DND-41 (cell line): ENCODE data around the gene DDX20.

ENCODE experiments used
- ATAC-seq: fragments of 200-7000 bp; cut with Tn5 transposase; 3 replicates; pipeline ENCODE4 v1.9.1; 2021; ENCODE audit warnings: low read depth; ENCODE audit not compliant: insufficient read depth
- DNase-seq: peaks from one replicate; pipeline ENCODE4 v3.0.0-alpha.2; 2020
- H2AFZ ChIP-seq: 2 replicates; pipeline ENCODE4 v1.6.0; 2012; ENCODE audit warnings: low read depth, low read length
- H3K27ac ChIP-seq: 2 replicates; pipeline ENCODE4 v1.5.1; 2012; ENCODE audit warnings: low read length, inconsistent platforms
- H3K27me3 ChIP-seq: fragments of 200-600 bp; sonication (generic); 2 replicates; pipeline ENCODE4 v1.6.0; 2012; ENCODE audit warnings: low read length, mild to moderate bottlenecking, inconsistent platforms; ENCODE audit not compliant: insufficient read depth, poor library complexity
- H3K36me3 ChIP-seq: 2 replicates; pipeline ENCODE4 v1.5.1; 2012; ENCODE audit warnings: low read length, inconsistent platforms; ENCODE audit not compliant: insufficient read depth
- H3K4me1 ChIP-seq: 2 replicates; pipeline ENCODE4 v1.5.1; 2012; ENCODE audit warnings: mild to moderate bottlenecking, low read length; ENCODE audit not compliant: insufficient read depth
- H3K4me2 ChIP-seq: 2 replicates; pipeline ENCODE4 v1.6.0; 2012; ENCODE audit warnings: mild to moderate bottlenecking, moderate library complexity, low read length, inconsistent platforms; ENCODE audit not compliant: insufficient read depth
- H3K4me3 ChIP-seq, 2 experiments: fragments of 200-600 bp in 1 of 2; shearing (Covaris generic) in 1 of 2; 2 replicates each; pipeline ENCODE4 v1.5.1; 2012 to 2016; ENCODE audit warnings: inconsistent platforms in 2 of 2, low read length in 2 of 2, mild to moderate bottlenecking in 2 of 2, low read depth in 1 of 2, moderate library complexity in 1 of 2
- H3K79me2 ChIP-seq: 2 replicates; pipeline ENCODE4 v1.6.0; 2012; ENCODE audit warnings: low read length, inconsistent platforms; ENCODE audit not compliant: insufficient read depth
- H3K9ac ChIP-seq: 2 replicates; pipeline ENCODE4 v1.6.0; 2012; ENCODE audit warnings: low read depth, mild to moderate bottlenecking, inconsistent platforms, low read length, moderate library complexity
- H3K9me3 ChIP-seq: 2 replicates; pipeline ENCODE4 v1.5.1; 2012; ENCODE audit warnings: low read length, moderate library complexity, mild to moderate bottlenecking, inconsistent platforms; ENCODE audit not compliant: insufficient read depth, severe bottlenecking
- H4K20me1 ChIP-seq: 2 replicates; pipeline ENCODE4 v1.6.0; 2012; ENCODE audit warnings: low read length; ENCODE audit not compliant: insufficient read depth
- EZH2 ChIP-seq: IDR thresholded peaks from 3 replicates; pipeline ENCODE4 v1.6.1; 2012; ENCODE audit warnings: borderline replicate concordance, low read depth, mild to moderate bottlenecking, moderate library complexity, low read length, inconsistent platforms; ENCODE audit not compliant: severe bottlenecking
- TF ChIP-seq, protein P1 (sequence below): IDR thresholded peaks from 2 replicates; pipeline ENCODE4 v1.5.1; 2012; ENCODE audit warnings: borderline replicate concordance, low read length, moderate library complexity, mild to moderate bottlenecking; ENCODE audit not compliant: poor library complexity, severe bottlenecking; ENCODE audit errors: extremely low read depth

The DDX20 gene

DNA sequence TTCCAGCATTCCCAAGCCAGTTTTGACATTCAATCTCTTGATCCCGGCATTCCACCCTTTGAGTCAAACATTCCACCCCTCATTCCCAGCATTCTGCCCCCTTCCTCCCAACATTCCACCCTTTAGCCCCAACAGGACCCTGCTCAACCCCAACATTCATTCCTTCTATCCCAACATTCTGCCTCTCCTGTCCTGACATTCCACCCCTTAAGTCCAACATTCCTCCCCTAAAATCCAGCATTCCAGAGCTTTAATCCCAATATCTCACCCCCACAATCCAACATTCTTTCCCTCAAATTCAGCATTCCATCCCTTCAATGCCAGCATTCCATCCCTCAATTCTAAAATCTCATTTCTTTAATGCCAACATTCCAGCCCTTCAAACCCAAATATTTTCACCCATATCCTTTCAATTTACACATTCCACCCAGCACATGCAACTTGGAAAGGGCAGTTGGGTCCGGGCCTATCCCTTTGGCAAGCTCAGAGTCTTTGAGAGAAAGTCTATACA, 22.9 kb downstream of the DDX20 start:
- Histone ChIP-seq H3K4me2 (no peak overlapping the region), H3K27me3 (peaks cover 6% of the 10 kb centered on the region), H4K20me1 (no peaks in the 10 kb centered on the region; the same call in 1 of the 2 replicates), H3K27ac (no peak overlapping the region), H3K4me1 (no peaks in the 10 kb centered on the region), H2AFZ (no peak overlapping the region), H3K79me2 (no peaks in the 10 kb centered on the region), H3K36me3 (no peaks in the 10 kb centered on the region), H3K9ac (no peak overlapping the region), H3K4me3 (no peak overlapping the region), H3K9me3 (no peaks in the 10 kb centered on the region)
- no peak for TF ChIP-seq EZH2
- TF ChIP-seq, protein P1, sequence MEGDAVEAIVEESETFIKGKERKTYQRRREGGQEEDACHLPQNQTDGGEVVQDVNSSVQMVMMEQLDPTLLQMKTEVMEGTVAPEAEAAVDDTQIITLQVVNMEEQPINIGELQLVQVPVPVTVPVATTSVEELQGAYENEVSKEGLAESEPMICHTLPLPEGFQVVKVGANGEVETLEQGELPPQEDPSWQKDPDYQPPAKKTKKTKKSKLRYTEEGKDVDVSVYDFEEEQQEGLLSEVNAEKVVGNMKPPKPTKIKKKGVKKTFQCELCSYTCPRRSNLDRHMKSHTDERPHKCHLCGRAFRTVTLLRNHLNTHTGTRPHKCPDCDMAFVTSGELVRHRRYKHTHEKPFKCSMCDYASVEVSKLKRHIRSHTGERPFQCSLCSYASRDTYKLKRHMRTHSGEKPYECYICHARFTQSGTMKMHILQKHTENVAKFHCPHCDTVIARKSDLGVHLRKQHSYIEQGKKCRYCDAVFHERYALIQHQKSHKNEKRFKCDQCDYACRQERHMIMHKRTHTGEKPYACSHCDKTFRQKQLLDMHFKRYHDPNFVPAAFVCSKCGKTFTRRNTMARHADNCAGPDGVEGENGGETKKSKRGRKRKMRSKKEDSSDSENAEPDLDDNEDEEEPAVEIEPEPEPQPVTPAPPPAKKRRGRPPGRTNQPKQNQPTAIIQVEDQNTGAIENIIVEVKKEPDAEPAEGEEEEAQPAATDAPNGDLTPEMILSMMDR = no peak
- no peak for ATAC-seq
- no peak for DNase-seq

DNA sequence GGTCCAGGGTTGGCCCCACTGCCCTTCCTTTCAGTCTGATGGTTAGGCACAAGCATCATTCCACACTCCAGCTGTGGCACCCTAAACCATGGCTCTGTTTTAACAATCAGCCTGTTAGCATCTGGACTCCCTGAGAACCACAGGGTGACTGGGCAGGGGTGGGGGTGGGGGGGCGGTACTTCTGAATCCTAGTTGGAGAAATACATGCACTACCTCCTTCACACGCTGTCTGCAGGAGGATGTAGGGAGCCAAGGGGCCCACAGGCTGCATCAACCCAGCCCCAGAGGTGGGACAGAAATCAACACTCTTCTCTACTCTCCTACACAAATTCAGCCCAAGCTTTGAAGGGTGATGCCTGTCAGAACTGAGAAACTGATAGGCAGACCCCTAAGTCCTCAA, 23.8 kb downstream of the DDX20 start:
- H3K4me2 ChIP-seq = no peak overlapping the region
- no peaks in the 10 kb centered on the region for H3K36me3 ChIP-seq
- H3K79me2 ChIP-seq = no peaks in the 10 kb centered on the region
- H4K20me1 ChIP-seq = no peaks in the 10 kb centered on the region
- no peak overlapping the region for H2AFZ ChIP-seq
- no peak overlapping the region for H3K4me3 ChIP-seq
- H3K9ac ChIP-seq = no peak overlapping the region
- peaks cover 6% of the 10 kb centered on the region for H3K27me3 ChIP-seq
- H3K27ac ChIP-seq = no peak overlapping the region
- H3K4me1 ChIP-seq = no peaks in the 10 kb centered on the region
- ATAC-seq (no peak), DNase-seq (no peak)
- TF ChIP-seq, protein P1 = no peak
- no peak for TF ChIP-seq EZH2
- H3K9me3 ChIP-seq = no peaks in the 10 kb centered on the region

DNA sequence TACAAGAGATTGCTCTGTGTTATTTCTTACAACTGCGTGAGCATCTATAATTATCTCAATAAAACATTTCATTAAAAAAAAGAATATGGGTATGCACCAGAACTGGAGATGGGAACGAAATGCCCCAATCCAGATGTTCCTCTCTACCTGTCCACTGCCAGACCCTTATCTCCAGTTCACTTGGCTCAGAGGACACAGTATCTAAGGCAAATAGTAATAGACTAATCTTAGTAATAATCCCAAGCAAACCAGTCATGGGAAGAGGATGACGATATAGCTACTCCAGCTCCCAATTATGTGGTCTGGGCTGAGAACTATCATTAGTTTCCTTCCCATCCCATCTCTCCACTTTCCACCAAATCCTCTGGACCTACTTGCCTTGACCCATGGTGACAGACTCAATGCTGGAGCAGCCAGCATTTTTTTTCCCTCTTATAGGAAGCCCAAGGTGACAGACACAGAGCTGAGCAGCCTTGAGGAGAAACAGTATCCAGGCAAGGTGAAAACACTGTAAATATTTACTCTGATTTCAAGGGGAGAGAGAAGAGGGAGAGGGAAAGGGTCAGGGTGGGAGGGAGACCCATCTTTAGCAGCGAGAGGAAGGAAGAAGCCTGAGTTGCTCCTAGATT, 28.7 kb downstream of the DDX20 start:
- no peak overlapping the region for H2AFZ ChIP-seq

More for the DNA sequence above, 28.7 kb downstream of the DDX20 start:
- Histone ChIP-seq H3K9me3 (no peaks in the 10 kb centered on the region), H3K4me1 (no peaks in the 10 kb centered on the region), H3K27me3 (peaks cover 28% of the 10 kb centered on the region), H4K20me1 (no peaks in the 10 kb centered on the region), H3K36me3 (no peaks in the 10 kb centered on the region), H3K27ac (no peak overlapping the region), H3K4me3 (no peak overlapping the region), H3K9ac (no peak overlapping the region), H3K4me2 (no peak overlapping the region), H3K79me2 (no peaks in the 10 kb centered on the region)
- no peak for ATAC-seq
- TF ChIP-seq, protein P1 = no peak
- no peak for TF ChIP-seq EZH2
- no peak for DNase-seq
